Esophagus squamous epithelium (tissue), 4 donors: ENCODE measurements around the gene TCF4.

Experiments
- CTCF ChIP-seq, 6 experiments: fragments of 450-650 bp in 4 of 6; fragments of 200-600 bp in 2 of 6; sonication (generic) in 2 of 6; IDR thresholded peaks; one replicate each; pipeline ENCODE4 v1.5.1; 2016 to 2019; ENCODE audit warnings: antibody characterized with exemption in 6 of 6, mild to moderate bottlenecking in 4 of 6, moderate library complexity in 4 of 6
- POLR2A ChIP-seq, 4 donors: fragments of 450-650 bp; IDR thresholded peaks; one replicate each; pipeline ENCODE4 v1.6.1; 2017; ENCODE audit warnings: antibody characterized with exemption in 4 of 4, mild to moderate bottlenecking in 4 of 4, moderate library complexity in 3 of 4

GRCh38 chr18:55576001-55576400 lies 12.0 kb downstream of the TCF4 start:
- TF ChIP-seq CTCF (IDR thresholded peaks at IDR 0.05) = no peak
- TF ChIP-seq POLR2A (IDR thresholded peaks at IDR 0.05) = no peak
